Activated naive CD8-positive, alpha-beta T cell treated with anti-CD3 and anti-CD28 coated beads for 36 hours (primary cell): Measurements from ENCODE around the gene TMEM203. TPM values are rescaled to one million over a fixed set of nuclear protein-coding genes. Genes with fewer than 3 reads are reported as not detected.

Source experiments
- DNase-seq: peaks from one replicate; pipeline ENCODE4 v3.0.0; 2021
- H3K27ac Mint-ChIP-seq: one replicate; pipeline ENCODE4 v1.8.0; 2022; ENCODE audit warnings: mild to moderate bottlenecking, moderate library complexity, mixed read lengths
- H3K27me3 Mint-ChIP-seq: one replicate; pipeline ENCODE4 v1.8.0; 2022; ENCODE audit warnings: mild to moderate bottlenecking, mixed read lengths
- H3K36me3 Mint-ChIP-seq: one replicate; pipeline ENCODE4 v1.8.0; 2021; ENCODE audit warnings: mild to moderate bottlenecking, mixed read lengths
- H3K4me1 Mint-ChIP-seq: one replicate; pipeline ENCODE4 v1.8.0; 2021; ENCODE audit warnings: mixed read lengths
- H3K4me3 Mint-ChIP-seq: one replicate; pipeline ENCODE4 v1.8.0; 2022; ENCODE audit warnings: mild to moderate bottlenecking, moderate library complexity, mixed read lengths
- H3K9me3 Mint-ChIP-seq: one replicate; pipeline ENCODE4 v1.8.0; 2022; ENCODE audit warnings: mixed read lengths
- total RNA-seq, 2 experiments: library from RNA; stranded (reverse); gene quantifications; one replicate each; pipeline ENCODE4 v1.2.3, GENCODE V29; 2021

TMEM203 gene
- total RNA-seq, 2 experiments from 2014 or later, result 37.9 TPM

GRCh38 chr9:137199411-137200121 lies 5.9 kb downstream of the TMEM203 start:
- DNase-seq, result no peak
- Mint-ChIP-seq H3K27me3 (no peaks in the 10 kb centered on the region), H3K4me3 (peak overlapping the region; percentile 75), H3K9me3 (no peaks in the 10 kb centered on the region), H3K36me3 (no peaks in the 10 kb centered on the region), H3K27ac (peak overlapping the region; percentile 25), H3K4me1 (peaks cover 29% of the 10 kb centered on the region)

GRCh38 chr9:137198902-137199283 lies 6.6 kb downstream of the TMEM203 start:
- no peak for DNase-seq
- no peaks in the 10 kb centered on the region for H3K9me3 Mint-ChIP-seq
- peaks cover 22% of the 10 kb centered on the region for H3K4me1 Mint-ChIP-seq
- no peak overlapping the region for H3K27ac Mint-ChIP-seq
- no peaks in the 10 kb centered on the region for H3K27me3 Mint-ChIP-seq
- H3K4me3 Mint-ChIP-seq, result no peak overlapping the region
- H3K36me3 Mint-ChIP-seq, result no peaks in the 10 kb centered on the region

GRCh38 chr9:137198051-137198901 lies 7.2 kb downstream of the TMEM203 start:
- Mint-ChIP-seq H3K27ac (no peak overlapping the region), H3K9me3 (no peaks in the 10 kb centered on the region), H3K4me1 (peaks cover 20% of the 10 kb centered on the region), H3K27me3 (no peaks in the 10 kb centered on the region), H3K36me3 (no peaks in the 10 kb centered on the region), H3K4me3 (no peak overlapping the region)
- no peak for DNase-seq

GRCh38 chr9:137195525-137196220 lies 9.8 kb downstream of the TMEM203 start:
- Mint-ChIP-seq H3K4me1 (peaks cover 9% of the 10 kb centered on the region), H3K27me3 (no peaks in the 10 kb centered on the region), H3K36me3 (no peaks in the 10 kb centered on the region), H3K9me3 (no peaks in the 10 kb centered on the region), H3K4me3 (no peak overlapping the region), H3K27ac (peak overlapping the region; percentile 39)
- no peak for DNase-seq

- Mint-ChIP-seq H3K4me3 (no peak overlapping the region), H3K9me3 (no peaks in the 10 kb centered on the region), H3K4me1 (peaks cover 9% of the 10 kb centered on the region), H3K36me3 (no peaks in the 10 kb centered on the region), H3K27me3 (no peaks in the 10 kb centered on the region), H3K27ac (no peak overlapping the region)
- DNase-seq, result no peak
Observed at GRCh38 chr9:137194909-137195308, 10.5 kb downstream of the TMEM203 start.

GRCh38 chr9:137194388-137194787 lies 11.1 kb downstream of the TMEM203 start:
- H3K4me3 Mint-ChIP-seq, result no peak overlapping the region
- H3K4me1 Mint-ChIP-seq, result peaks cover 10% of the 10 kb centered on the region
- H3K27me3 Mint-ChIP-seq, result no peaks in the 10 kb centered on the region
- peaks cover 2% of the 10 kb centered on the region for H3K36me3 Mint-ChIP-seq
- no peak for DNase-seq
- no peaks in the 10 kb centered on the region for H3K9me3 Mint-ChIP-seq
- H3K27ac Mint-ChIP-seq, result no peak overlapping the region

GRCh38 chr9:137193771-137194170 lies 11.7 kb downstream of the TMEM203 start:
- Mint-ChIP-seq H3K4me1 (peaks cover 11% of the 10 kb centered on the region), H3K4me3 (no peak overlapping the region), H3K27me3 (no peaks in the 10 kb centered on the region), H3K9me3 (no peaks in the 10 kb centered on the region), H3K27ac (no peak overlapping the region), H3K36me3 (peaks cover 4% of the 10 kb centered on the region)
- no peak for DNase-seq

- H3K36me3 Mint-ChIP-seq, result peaks cover 4% of the 10 kb centered on the region
- H3K9me3 Mint-ChIP-seq, result no peaks in the 10 kb centered on the region
- no peak overlapping the region for H3K4me3 Mint-ChIP-seq
- H3K27me3 Mint-ChIP-seq, result no peaks in the 10 kb centered on the region
- H3K4me1 Mint-ChIP-seq, result peaks cover 11% of the 10 kb centered on the region
- H3K27ac Mint-ChIP-seq, result no peak overlapping the region
- DNase-seq, result no peak
Observed at GRCh38 chr9:137192859-137193258, 12.6 kb downstream of the TMEM203 start.

GRCh38 chr9:137192448-137192780 lies 13.0 kb downstream of the TMEM203 start:
- Mint-ChIP-seq H3K9me3 (no peaks in the 10 kb centered on the region), H3K27ac (no peak overlapping the region), H3K4me1 (peaks cover 15% of the 10 kb centered on the region), H3K27me3 (no peaks in the 10 kb centered on the region), H3K36me3 (peaks cover 8% of the 10 kb centered on the region), H3K4me3 (no peak overlapping the region)
- DNase-seq, result no peak

- Mint-ChIP-seq H3K27ac (no peak overlapping the region), H3K4me3 (no peak overlapping the region), H3K27me3 (no peaks in the 10 kb centered on the region), H3K36me3 (peaks cover 8% of the 10 kb centered on the region), H3K9me3 (no peaks in the 10 kb centered on the region), H3K4me1 (peaks cover 19% of the 10 kb centered on the region)
- DNase-seq, result no peak
Observed at GRCh38 chr9:137191691-137192447, 13.6 kb downstream of the TMEM203 start.

- H3K27ac Mint-ChIP-seq, result no peak overlapping the region
- DNase-seq, result no peak
- H3K36me3 Mint-ChIP-seq, result peaks cover 8% of the 10 kb centered on the region
- no peak overlapping the region for H3K4me3 Mint-ChIP-seq
- no peaks in the 10 kb centered on the region for H3K27me3 Mint-ChIP-seq
- peaks cover 22% of the 10 kb centered on the region for H3K4me1 Mint-ChIP-seq
- no peaks in the 10 kb centered on the region for H3K9me3 Mint-ChIP-seq
Observed at GRCh38 chr9:137191245-137191644, 14.2 kb downstream of the TMEM203 start.

GRCh38 chr9:137190315-137190856 lies 15.1 kb downstream of the TMEM203 start:
- H3K36me3 Mint-ChIP-seq, result peaks cover 8% of the 10 kb centered on the region
- no peak overlapping the region for H3K27ac Mint-ChIP-seq

GRCh38 chr9:137189297-137190295 lies 15.9 kb downstream of the TMEM203 start:
- Mint-ChIP-seq H3K36me3 (peaks cover 8% of the 10 kb centered on the region), H3K4me1 (peaks cover 22% of the 10 kb centered on the region), H3K27ac (peak overlapping the region; percentile 87), H3K9me3 (no peaks in the 10 kb centered on the region), H3K27me3 (no peaks in the 10 kb centered on the region), H3K4me3 (peak overlapping the region; percentile 96)
- DNase-seq, result no peak

More at GRCh38 chr9:137190315-137190856, 15.1 kb downstream of the TMEM203 start:
- Mint-ChIP-seq H3K4me1 (peaks cover 22% of the 10 kb centered on the region), H3K9me3 (no peaks in the 10 kb centered on the region), H3K27me3 (no peaks in the 10 kb centered on the region), H3K4me3 (peak overlapping the region; percentile 65)
- DNase-seq, result no peak
